ENCODE measurements around the gene AMH.
A peak's percentile ranks its signal among the peaks of the same experiment; 100 is the strongest.

- peak; percentile 41 for TF ChIP-seq CTCF (IDR thresholded peaks at IDR 0.05)
- TF ChIP-seq EZH2 (IDR thresholded peaks at IDR 0.05) = peak; percentile 88
- peak; percentile 77 for TF ChIP-seq EZH2phosphoT487 (IDR thresholded peaks at IDR 0.05)
Measured at GRCh38 chr19:2291185-2291751, 42.1 kb downstream of the AMH start.
